RKO (cell line): Measurements from ENCODE around the gene HIRA.
"Not testable (repeated sequence)": the region's sequence is repeated elsewhere in the genome, so short reads cannot be mapped to it uniquely, and the experiment has no call there.

Experiments
- DNase-seq: peaks from one replicate; pipeline ENCODE4 v3.0.0-alpha.2; 2016; ENCODE audit warnings: low spot score

HIRA gene

GRCh38 chr22:19355413-19356157 is 75.9 kb downstream of the HIRA start:
- no peak for DNase-seq

DNA sequence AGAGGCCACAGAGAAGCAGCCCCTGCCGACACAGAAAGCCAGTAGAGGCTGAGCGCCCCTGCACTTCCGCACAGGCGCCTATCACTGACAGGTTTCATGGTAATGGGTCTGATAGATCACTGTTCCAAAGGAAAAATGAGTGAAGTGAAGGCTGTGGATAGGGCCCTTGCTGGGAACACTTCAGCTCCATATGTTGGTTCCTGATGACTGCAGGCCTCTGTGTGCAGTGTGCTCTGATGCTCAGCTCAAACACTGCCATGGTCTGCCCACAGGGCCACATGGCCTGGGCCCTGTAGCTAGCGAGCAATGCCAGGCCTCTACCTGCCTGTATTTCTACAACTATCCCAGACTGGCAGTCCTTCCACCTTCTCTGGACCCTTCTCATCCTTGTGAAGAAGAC is 77.3 kb downstream of the HIRA start:
- DNase-seq: no peak

GRCh38 chr22:19353363-19354131 is 78.0 kb downstream of the HIRA start:
- no peak for DNase-seq

GRCh38 chr22:19352766-19353165 is 78.8 kb downstream of the HIRA start:
- DNase-seq: no peak

GRCh38 chr22:19352217-19352616 is 79.3 kb downstream of the HIRA start:
- DNase-seq: no peak

DNA sequence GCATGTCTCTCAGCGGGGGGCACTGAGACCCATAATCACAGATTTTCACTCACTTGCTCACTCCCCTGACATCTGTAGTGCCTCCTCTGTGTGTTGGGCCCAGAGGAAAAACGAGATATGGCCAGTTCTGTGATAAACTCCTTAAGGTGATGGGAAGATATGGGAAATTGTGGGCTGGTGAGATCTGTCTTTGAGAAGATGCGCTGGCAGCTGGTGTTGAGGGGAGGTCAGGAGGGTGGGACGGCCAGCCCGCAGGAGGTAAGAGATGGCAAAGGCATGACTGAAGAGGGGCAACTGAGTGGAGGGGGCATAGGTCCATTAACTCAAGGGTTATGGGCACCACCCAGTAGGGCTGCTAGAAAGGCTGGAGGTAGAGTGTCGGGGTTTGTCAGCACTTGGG is 79.9 kb downstream of the HIRA start:
- no peak for DNase-seq

DNA sequence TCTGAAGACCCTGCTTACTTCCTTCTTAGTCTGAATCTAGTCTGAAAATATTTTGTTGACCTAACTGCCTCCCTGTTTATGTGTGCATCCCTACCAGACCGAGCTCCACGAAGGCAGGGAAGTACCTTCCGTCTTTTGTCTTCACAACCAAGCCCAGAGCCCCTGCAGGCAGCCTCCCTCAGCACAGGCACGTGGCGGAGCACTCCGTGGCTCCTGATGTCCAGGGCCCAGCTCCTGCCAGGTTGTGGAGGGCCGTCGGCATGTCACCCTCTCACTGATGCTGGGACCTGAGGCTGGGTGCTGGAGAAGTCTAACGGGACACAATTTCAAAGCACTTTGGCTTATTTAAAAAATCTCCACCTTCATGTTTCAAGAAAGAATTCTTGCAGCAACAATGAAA is 80.6 kb downstream of the HIRA start:
- DNase-seq: no peak

DNA sequence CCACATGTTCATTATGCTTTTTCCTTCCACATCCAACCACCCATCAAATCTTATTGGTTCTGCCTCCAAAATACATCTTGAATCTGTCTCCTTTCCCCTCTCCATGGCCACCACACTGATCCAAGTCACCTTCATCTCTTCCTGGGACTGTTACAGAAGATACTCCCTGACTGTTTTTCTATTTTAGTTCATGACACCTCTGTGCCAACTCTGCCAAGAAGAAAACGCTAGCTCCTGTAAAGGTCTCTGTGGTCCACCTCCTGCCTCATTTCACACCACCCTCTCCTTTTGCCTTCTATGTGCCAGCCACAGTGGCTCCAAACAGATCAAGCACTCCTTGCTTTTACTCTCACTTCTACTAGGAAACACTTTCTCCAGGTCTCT is 81.1 kb downstream of the HIRA start:
- DNase-seq: no peak

DNA sequence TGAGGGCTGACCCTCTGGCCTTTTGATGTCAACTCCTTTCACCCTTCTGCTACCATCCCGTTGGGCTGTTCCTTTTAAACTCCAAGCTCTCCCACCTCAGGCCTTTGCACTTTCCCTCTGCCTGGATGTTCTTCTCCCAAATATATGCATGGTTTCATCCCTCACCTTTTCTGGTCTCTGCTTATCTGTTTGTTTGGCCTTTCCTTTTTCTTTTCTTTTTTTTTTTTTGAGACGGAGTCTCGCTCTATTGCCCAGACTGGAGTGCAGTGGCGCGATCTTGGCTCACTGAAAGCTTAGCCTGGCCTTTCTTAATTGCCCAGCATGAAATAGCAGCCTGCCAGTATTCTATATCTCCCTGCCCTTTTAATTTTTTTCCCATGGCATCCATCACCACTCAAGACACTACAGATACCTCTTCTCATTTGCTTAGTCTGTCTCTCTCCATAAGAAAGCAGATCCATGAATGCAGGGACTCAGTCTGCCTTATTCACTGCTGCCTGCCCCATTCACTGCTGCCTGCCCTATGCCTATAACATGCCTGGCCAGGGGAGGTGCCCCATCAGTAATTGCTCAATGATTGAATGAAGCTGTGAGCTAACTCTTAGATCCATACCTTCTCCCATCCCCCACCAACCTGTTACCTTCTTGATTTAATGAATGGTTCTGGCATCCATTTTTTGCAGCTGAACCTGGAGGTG is 81.6 kb downstream of the HIRA start:
- DNase-seq: no peak

DNA sequence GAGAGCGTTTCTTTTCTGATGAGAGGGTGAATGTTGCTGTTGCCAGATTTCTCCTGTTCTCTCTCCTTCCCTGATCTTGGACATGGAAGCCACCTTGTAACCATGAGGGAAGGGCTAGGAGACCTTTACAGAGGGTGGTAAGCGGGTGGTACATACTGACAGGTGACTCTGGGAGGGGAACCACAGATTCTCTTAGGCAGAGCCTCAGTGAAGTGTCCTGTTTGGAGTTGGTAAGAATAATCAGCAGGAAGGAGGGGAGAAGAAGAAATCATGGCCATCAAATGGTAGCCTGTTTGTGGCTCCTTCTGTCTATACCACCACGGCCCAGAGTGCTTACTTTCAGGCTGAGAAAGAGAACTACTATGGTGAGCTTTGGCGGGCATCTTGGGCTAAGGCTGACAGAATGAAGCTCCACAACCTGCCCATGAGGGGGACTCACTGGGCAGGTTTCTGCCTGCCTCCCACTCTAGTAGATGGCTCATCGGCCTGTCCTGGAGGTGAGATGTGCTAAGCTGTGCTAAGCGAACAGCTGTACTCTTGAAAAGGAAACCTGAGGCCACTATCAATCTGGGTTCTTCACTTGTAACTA is 84.8 kb downstream of the HIRA start:
- DNase-seq: no peak

- no peak for DNase-seq
Measured at GRCh38 chr22:19344420-19344819, 87.1 kb downstream of the HIRA start.

DNA sequence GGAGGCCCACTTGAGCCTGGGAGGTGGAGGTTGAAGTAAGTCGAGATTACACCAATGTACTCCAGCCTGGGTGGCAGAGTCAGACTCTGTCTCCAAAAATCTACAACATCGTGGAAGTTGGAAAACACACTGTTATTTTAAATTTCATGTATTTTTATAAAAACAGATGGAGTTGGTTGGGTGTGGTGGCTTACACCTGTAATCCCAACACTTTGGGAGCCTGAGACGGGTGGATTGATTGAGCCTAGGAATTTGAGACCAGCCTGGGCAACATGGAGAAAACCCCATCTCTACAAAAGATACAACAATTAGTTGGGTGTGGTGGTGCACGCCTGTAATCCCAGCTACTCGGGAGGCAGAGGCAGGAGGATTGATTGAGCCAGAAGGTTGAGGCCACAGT is 88.1 kb downstream of the HIRA start:
- no peak for DNase-seq

DNA sequence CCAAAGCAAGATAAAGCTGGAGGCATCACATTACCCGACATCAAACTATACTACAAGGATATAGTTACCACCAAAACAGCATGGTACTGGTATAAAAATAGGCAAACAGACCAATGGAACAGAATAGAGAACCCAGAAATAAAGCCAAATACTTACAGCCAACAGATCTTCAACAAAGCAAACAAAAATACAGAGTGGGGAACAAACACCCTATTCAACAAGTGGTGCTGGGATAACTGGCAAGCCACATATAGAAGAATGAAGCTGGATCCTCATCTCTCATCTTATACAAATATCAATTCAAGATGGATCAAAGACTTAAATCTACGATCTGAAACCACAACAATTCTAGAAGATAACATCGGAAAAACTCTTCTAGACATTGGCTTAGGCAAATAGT is 90.0 kb downstream of the HIRA start:
- no peak for DNase-seq

GRCh38 chr22:19337137-19337536 is 94.4 kb downstream of the HIRA start:
- DNase-seq: no peak

DNA sequence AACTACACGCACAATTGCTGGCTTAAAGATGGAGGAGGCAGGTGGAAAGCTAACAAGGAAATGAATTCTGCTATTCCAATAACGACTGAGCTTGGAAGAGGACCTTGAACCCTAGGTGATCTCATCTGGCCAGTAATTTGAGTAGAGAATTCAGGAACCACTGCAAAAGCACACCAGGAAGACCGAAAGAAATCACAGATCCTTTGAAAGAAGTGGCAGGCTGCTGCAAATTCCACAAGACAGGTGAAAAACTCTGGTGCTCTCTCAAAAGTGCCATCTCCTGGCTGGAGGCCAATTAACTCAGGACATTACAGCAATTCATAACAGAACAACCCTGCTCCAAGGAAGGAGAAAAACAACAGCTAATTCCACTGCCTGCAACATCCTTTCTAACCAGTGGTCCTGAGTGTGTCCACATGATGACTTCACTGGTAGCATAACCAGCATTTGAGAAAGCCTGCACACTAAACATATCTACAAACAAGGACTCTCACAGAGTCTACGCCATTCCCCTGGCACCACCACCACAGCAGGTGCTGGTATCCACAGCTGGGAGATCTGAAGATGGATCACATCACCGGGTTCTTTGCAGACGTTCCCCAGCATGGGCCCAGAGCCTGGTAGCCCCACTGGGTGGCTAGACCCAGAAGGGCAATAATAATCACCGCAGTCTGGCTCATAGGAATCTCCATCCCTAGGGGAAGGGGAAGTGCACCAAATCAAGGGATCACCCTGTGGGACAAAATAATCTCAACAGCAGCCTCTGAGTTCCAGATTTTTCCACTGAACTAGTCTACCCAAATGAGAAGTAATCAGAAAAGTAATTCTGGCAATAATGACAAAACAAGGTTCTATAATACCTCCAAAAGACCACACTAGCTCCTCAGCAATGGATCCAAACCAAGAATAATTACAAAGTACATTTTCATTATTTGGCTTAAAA is 95.1 kb downstream of the HIRA start:
- DNase-seq: no peak

- DNase-seq: no peak
Measured at GRCh38 chr22:19331975-19332374, 99.6 kb downstream of the HIRA start.

DNA sequence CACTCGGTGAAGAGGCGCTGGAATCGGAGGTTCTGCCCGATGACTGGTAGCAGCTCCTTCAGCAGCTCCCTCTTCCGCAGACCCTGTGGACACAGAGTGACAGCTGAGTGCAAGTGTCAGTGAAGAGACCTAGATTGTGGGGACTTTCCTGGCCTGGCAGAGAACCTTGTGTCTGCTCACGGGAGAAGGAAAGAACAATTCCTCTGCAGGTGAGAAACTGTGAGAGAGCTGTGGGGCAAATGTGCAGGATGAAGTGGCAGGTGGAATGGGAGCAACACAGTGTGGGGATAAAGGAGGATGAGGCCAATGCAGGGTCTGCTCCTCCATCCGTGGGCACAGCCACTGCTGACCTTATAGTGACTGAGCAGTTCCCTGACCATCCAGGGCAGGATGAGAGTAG is 100.1 kb downstream of the HIRA start:
- DNase-seq: no peak

GRCh38 chr22:19330865-19331418 is 100.6 kb downstream of the HIRA start:
- DNase-seq: no peak

- DNase-seq: not testable (repeated sequence)
Measured at GRCh38 chr22:19330205-19330604, 101.3 kb downstream of the HIRA start.

DNA sequence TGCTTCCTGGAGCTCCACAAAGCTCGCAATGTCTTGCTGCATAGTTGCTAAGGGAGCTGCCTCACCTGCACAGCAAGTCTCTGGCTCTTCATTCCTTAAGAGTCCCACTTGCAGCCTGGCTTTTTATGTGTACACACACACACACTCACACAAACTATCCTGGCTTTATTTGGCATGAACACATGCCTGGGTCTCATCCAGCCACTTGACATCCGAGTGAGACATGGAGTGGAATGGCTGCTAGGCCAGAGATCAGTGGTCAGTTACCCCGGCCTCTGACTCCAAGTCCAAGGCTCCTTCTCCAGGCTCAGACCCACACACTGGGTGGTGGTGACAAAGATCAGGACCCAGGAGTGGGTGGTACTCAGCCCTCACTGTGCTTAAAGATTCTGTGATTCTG is 102.1 kb downstream of the HIRA start:
- no peak for DNase-seq

- DNase-seq: peak; percentile 77
Measured at GRCh38 chr22:19325296-19325948, 106.1 kb downstream of the HIRA start.
